ENCODE results near the gene CNTN5. TPM values are rescaled to one million over a fixed set of nuclear protein-coding genes. Genes with fewer than 3 reads are reported as not detected.

CNTN5 gene
- total RNA-seq: not detected

- no peak within 1 kb of the TSS for H3K27ac Mint-ChIP-seq
- peaks cover 30% of the 10 kb centered on the region for H3K27me3 Mint-ChIP-seq
- H3K9me3 Mint-ChIP-seq: no peaks in the 10 kb centered on the region
- H3K36me3 Mint-ChIP-seq (ENCODE audit: low read depth): no peaks in the 10 kb centered on the region
- H3K4me3 Mint-ChIP-seq: peak within 1 kb of the TSS; percentile 54
- ATAC-seq (replicated peaks): peak; percentile 32
- no peaks in the 10 kb centered on the region for H3K4me1 Mint-ChIP-seq
Measured at GRCh38 chr11:99020352-99021225, at the start of gene CNTN5. CNTN5 (plus strand) TSS chr11:99020949.

GRCh38 chr11:98979205-98979604 lies 41.5 kb upstream of the CNTN5 start:
- H3K36me3 Mint-ChIP-seq (ENCODE audit: low read depth): no peaks in the 10 kb centered on the region
- H3K27ac Mint-ChIP-seq: no peak overlapping the region
- peaks cover 4% of the 10 kb centered on the region for H3K9me3 Mint-ChIP-seq
- no peak for ATAC-seq (replicated peaks)
- H3K4me3 Mint-ChIP-seq: no peak overlapping the region
- H3K4me1 Mint-ChIP-seq: no peaks in the 10 kb centered on the region
- no peaks in the 10 kb centered on the region for H3K27me3 Mint-ChIP-seq

DNA sequence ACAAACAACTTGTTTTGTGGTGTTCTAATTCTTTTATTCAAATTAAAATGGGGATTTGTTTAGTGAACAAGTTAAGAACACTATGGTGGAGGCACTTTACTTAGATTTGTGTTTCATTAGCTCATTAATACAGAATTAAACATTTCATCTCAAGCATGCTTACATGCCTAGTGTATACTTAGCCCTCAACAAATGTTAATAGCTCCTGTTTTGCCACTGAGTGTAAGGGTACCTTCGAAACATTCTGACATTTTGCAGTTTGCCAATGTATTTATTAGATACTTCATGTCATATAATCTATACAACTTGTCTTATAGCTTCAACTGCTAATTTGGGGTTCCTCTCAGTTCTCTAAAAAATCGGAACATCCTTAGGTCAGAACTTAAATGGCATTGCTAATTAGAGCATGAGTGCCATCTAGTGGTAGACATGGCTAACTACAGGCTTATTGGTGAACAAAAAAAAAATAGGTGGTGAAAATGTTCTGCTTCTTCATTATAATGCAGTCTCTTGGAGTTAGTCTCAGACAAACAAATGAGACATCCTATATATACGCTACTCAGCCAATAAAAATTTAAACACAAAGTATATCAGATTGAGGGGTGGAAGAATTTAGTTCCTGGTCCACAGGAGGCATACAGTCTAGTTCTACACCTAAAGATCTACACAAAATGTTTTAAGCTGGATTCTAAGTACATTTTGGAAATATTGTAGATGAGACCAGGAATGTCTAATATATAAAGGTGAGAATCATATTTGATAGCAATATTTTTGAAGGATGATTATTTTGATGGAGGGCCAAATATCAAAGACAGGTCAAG lies 4.9 kb upstream of the CNTN5 start:
- ATAC-seq (replicated peaks): no peak

GRCh38 chr11:99019696-99020095 lies 1.1 kb upstream of the CNTN5 start:
- H3K4me1 Mint-ChIP-seq: no peaks in the 10 kb centered on the region

More for the DNA sequence above, 4.9 kb upstream of the CNTN5 start:
- Mint-ChIP-seq H3K4me3 (no peak overlapping the region), H3K36me3 (ENCODE audit: low read depth) (no peaks in the 10 kb centered on the region), H3K27ac (no peak overlapping the region), H3K4me1 (no peaks in the 10 kb centered on the region), H3K27me3 (peaks cover 23% of the 10 kb centered on the region), H3K9me3 (no peaks in the 10 kb centered on the region)

DNA sequence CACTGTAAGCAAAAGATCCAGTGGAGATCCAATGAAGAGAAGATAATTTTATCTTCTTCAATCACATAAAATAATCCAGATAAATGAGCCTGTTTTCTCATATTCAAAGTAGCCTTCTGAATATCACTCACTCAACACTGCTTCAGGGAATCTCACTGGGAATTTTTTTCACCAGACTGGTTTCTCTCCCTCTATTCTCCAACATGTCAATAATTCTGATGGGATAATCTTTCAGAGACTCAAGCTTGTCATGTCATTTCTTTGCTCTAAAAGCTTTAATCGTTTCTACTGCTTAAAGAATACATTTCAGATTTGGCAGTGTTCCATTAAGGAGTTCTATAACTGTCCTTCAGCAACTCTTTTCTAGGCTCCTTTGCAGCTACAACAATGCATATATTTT lies 16.3 kb downstream of the CNTN5 start:
- Mint-ChIP-seq H3K9me3 (no peaks in the 10 kb centered on the region), H3K27ac (no peak overlapping the region), H3K4me3 (no peak overlapping the region), H3K27me3 (no peaks in the 10 kb centered on the region), H3K36me3 (ENCODE audit: low read depth) (no peaks in the 10 kb centered on the region), H3K4me1 (no peaks in the 10 kb centered on the region)
- ATAC-seq (replicated peaks): no peak

More at GRCh38 chr11:99019696-99020095, 1.1 kb upstream of the CNTN5 start:
- Mint-ChIP-seq H3K27ac (no peak overlapping the region), H3K36me3 (ENCODE audit: low read depth) (no peaks in the 10 kb centered on the region), H3K27me3 (peaks cover 30% of the 10 kb centered on the region), H3K9me3 (no peaks in the 10 kb centered on the region), H3K4me3 (no peak overlapping the region)
- ATAC-seq (replicated peaks): no peak

GRCh38 chr11:99063331-99063730 lies 42.6 kb downstream of the CNTN5 start:
- Mint-ChIP-seq H3K9me3 (peaks cover 11% of the 10 kb centered on the region), H3K36me3 (ENCODE audit: low read depth) (no peaks in the 10 kb centered on the region), H3K4me1 (no peaks in the 10 kb centered on the region), H3K27me3 (no peaks in the 10 kb centered on the region), H3K27ac (no peak overlapping the region), H3K4me3 (no peak overlapping the region)
- no peak for ATAC-seq (replicated peaks)

- H3K4me3 Mint-ChIP-seq: no peak overlapping the region
- H3K27me3 Mint-ChIP-seq: no peaks in the 10 kb centered on the region
- no peaks in the 10 kb centered on the region for H3K36me3 Mint-ChIP-seq (ENCODE audit: low read depth)
- H3K9me3 Mint-ChIP-seq: peaks cover 13% of the 10 kb centered on the region
- H3K4me1 Mint-ChIP-seq: peaks cover 4% of the 10 kb centered on the region
- H3K27ac Mint-ChIP-seq: no peak overlapping the region
- no peak for ATAC-seq (replicated peaks)
Measured at GRCh38 chr11:99065121-99065520, 44.4 kb downstream of the CNTN5 start.

- peaks cover 13% of the 10 kb centered on the region for H3K9me3 Mint-ChIP-seq
- no peaks in the 10 kb centered on the region for H3K36me3 Mint-ChIP-seq (ENCODE audit: low read depth)
- no peak overlapping the region for H3K27ac Mint-ChIP-seq
- H3K27me3 Mint-ChIP-seq: no peaks in the 10 kb centered on the region
- peaks cover 6% of the 10 kb centered on the region for H3K4me1 Mint-ChIP-seq
- no peak for ATAC-seq (replicated peaks)
- H3K4me3 Mint-ChIP-seq: no peak overlapping the region
Measured at GRCh38 chr11:99066618-99067317, 46.0 kb downstream of the CNTN5 start.

- no peaks in the 10 kb centered on the region for H3K36me3 Mint-ChIP-seq (ENCODE audit: low read depth)
- H3K9me3 Mint-ChIP-seq: peaks cover 7% of the 10 kb centered on the region
- ATAC-seq (replicated peaks): no peak
- peaks cover 6% of the 10 kb centered on the region for H3K4me1 Mint-ChIP-seq
- no peaks in the 10 kb centered on the region for H3K27me3 Mint-ChIP-seq
- no peak overlapping the region for H3K27ac Mint-ChIP-seq
- H3K4me3 Mint-ChIP-seq: no peak overlapping the region
Measured at GRCh38 chr11:99068832-99069231, 48.1 kb downstream of the CNTN5 start.

DNA sequence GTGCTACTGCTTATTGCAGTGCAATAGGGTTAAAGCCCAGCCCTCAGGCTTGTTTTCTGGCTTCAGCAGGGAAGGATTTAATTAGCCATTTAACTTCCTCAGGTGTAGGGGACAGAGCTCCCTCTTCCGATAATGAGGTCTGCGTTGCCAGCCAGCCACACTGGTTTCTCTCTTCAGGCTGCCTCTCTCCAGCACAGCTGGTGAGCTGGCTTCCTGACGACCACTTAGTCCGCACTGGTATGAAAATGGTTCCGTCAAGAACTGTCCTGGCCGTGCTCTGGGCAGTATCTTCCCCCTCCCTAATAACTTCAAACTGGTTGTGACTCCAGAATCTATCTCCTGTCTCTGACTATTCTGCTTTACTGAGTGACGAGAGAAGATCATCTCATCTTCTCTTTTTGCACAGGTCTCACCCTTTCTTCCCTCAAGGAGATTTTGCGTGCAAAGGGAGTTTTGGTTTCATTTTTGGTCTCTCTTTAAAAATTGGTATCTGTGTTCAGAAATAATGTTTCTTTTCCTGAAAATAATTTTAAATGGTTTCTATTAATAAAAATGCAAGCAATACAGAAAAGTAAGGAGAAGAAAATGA lies 49.2 kb downstream of the CNTN5 start:
- Mint-ChIP-seq H3K4me3 (peak overlapping the region; percentile 56), H3K9me3 (peaks cover 7% of the 10 kb centered on the region), H3K27ac (no peak overlapping the region), H3K36me3 (ENCODE audit: low read depth) (no peaks in the 10 kb centered on the region), H3K27me3 (no peaks in the 10 kb centered on the region), H3K4me1 (peaks cover 6% of the 10 kb centered on the region)
- no peak for ATAC-seq (replicated peaks)

DNA sequence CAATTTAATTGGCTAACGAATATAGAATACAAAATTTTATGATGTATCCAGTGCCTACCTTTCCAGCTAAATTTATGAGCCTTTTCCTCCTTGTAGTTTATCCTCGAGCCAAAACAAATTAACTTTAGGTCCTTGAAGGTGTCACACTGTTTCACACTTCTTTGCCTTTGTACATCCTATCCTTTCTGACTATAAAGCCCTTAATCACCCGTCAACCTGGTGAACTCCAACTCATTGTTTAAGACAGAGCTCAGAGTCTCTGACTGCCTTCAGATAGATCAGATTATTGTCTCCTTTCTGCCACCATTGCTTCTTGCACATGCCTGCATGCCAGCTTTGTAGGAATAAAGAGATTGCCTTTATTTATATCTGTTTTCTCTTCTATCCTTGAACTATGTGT lies 58.8 kb downstream of the CNTN5 start:
- Mint-ChIP-seq H3K27ac (no peak overlapping the region), H3K4me1 (no peaks in the 10 kb centered on the region), H3K27me3 (no peaks in the 10 kb centered on the region), H3K9me3 (peaks cover 5% of the 10 kb centered on the region), H3K4me3 (no peak overlapping the region), H3K36me3 (ENCODE audit: low read depth) (no peaks in the 10 kb centered on the region)
- no peak for ATAC-seq (replicated peaks)

DNA sequence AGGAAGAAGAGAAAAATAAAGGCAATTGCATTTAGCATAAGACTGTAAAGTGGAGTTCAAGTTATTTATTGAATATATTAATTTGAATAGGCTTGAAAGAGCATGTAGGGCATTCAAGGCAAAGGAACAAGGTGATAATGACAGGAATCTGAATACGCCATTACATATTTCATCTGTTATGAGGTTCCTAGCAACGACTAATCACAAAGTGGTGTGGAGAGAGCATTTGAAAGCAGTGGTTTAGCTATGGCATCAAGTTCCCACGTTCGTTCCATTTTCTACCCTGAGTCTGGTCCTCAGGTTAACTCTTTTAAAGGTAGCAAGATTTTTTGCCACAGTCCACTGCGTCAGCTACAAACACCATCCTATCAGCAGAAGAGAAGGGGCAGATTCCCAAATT lies 59.4 kb downstream of the CNTN5 start:
- peaks cover 5% of the 10 kb centered on the region for H3K9me3 Mint-ChIP-seq
- H3K27ac Mint-ChIP-seq: no peak overlapping the region
- no peak for ATAC-seq (replicated peaks)
- H3K36me3 Mint-ChIP-seq (ENCODE audit: low read depth): no peaks in the 10 kb centered on the region
- H3K27me3 Mint-ChIP-seq: no peaks in the 10 kb centered on the region
- no peak overlapping the region for H3K4me3 Mint-ChIP-seq
- H3K4me1 Mint-ChIP-seq: no peaks in the 10 kb centered on the region

- Mint-ChIP-seq H3K36me3 (ENCODE audit: low read depth) (no peaks in the 10 kb centered on the region), H3K9me3 (peaks cover 9% of the 10 kb centered on the region), H3K27ac (no peak overlapping the region), H3K4me3 (no peak overlapping the region), H3K27me3 (no peaks in the 10 kb centered on the region), H3K4me1 (no peaks in the 10 kb centered on the region)
- ATAC-seq (replicated peaks): no peak
Measured at GRCh38 chr11:99098258-99098657, 77.5 kb downstream of the CNTN5 start.

- no peak overlapping the region for H3K4me3 Mint-ChIP-seq
- peaks cover 9% of the 10 kb centered on the region for H3K9me3 Mint-ChIP-seq
- H3K36me3 Mint-ChIP-seq (ENCODE audit: low read depth): no peaks in the 10 kb centered on the region
- H3K27me3 Mint-ChIP-seq: no peaks in the 10 kb centered on the region
- ATAC-seq (replicated peaks): no peak
- H3K4me1 Mint-ChIP-seq: no peaks in the 10 kb centered on the region
- H3K27ac Mint-ChIP-seq: no peak overlapping the region
Measured at GRCh38 chr11:99098751-99099150, 78.0 kb downstream of the CNTN5 start.
